NB4 (cell line): ENCODE results near the gene RPL22.

Experiments used
- MYC ChIP-seq: IDR thresholded peaks from 2 replicates; pipeline ENCODE4 v1.6.1; 2011; ENCODE audit warnings: low read depth, low read length
- POLR2A ChIP-seq: IDR thresholded peaks from 2 replicates; pipeline ENCODE4 v1.6.1; 2011; ENCODE audit warnings: mild to moderate bottlenecking; ENCODE audit not compliant: insufficient read length; ENCODE audit errors: extremely low read depth
- TF ChIP-seq, protein P1 (sequence below): IDR thresholded peaks from one replicate; pipeline ENCODE4 v1.5.1; 2012; ENCODE audit warnings: low read depth, low read length
- TF ChIP-seq, protein P2 (sequence below): IDR thresholded peaks from 2 replicates; pipeline ENCODE4 v1.6.1; 2011; ENCODE audit warnings: low read depth, low read length

DNA sequence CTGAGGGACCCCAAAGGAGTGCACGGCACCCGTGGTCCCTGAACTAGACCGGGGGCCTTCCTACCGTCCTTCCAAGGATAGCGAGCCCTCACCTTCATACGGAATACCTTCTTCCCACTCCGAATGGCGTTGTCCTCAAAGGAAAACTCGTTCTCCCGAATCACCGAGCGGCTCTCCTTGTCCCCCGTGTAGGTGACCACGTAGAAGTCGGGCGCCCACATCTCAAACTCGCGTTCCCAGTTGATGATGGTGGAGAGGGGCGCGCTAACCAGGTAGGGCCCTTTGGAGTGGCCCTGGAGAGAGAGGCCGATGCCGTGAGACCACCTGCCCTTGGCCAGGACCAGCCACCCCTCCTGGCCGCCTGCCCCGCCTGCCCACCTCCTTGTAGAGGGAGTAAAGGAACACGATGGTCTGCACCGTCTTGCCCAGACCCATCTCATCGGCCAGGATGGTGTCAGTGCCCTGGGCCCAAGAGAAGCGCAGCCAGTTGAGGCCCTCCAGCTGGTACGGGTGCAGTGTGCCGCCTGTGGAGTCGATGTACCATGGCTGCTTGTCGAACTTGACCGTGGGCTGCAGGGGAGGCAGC is 57.3 kb downstream of the RPL22 start:
- TF ChIP-seq POLR2A (no peak), MYC (no peak)
- TF ChIP-seq, protein P1, sequence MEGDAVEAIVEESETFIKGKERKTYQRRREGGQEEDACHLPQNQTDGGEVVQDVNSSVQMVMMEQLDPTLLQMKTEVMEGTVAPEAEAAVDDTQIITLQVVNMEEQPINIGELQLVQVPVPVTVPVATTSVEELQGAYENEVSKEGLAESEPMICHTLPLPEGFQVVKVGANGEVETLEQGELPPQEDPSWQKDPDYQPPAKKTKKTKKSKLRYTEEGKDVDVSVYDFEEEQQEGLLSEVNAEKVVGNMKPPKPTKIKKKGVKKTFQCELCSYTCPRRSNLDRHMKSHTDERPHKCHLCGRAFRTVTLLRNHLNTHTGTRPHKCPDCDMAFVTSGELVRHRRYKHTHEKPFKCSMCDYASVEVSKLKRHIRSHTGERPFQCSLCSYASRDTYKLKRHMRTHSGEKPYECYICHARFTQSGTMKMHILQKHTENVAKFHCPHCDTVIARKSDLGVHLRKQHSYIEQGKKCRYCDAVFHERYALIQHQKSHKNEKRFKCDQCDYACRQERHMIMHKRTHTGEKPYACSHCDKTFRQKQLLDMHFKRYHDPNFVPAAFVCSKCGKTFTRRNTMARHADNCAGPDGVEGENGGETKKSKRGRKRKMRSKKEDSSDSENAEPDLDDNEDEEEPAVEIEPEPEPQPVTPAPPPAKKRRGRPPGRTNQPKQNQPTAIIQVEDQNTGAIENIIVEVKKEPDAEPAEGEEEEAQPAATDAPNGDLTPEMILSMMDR: no peak
- TF ChIP-seq, protein P2, sequence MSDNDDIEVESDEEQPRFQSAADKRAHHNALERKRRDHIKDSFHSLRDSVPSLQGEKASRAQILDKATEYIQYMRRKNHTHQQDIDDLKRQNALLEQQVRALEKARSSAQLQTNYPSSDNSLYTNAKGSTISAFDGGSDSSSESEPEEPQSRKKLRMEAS: no peak
